HAP-1 (cell line): ENCODE data around the gene AADAC.
"Not testable (repeated sequence)": the region's sequence is repeated elsewhere in the genome, so short reads cannot be mapped to it uniquely, and the experiment has no call there.

ENCODE experiments used
- DNase-seq, 2 experiments: peaks; one replicate each; pipeline ENCODE4 v3.0.0-alpha.2; 2016 to 2020; ENCODE audit warnings: low spot score in 2 of 2
- H3K27me3 ChIP-seq: fragments of 250-450 bp; sonication (Bioruptor Pico); 2 replicates; pipeline ENCODE4 v1.5.1; 2020; ENCODE audit warnings: low read depth, mild to moderate bottlenecking, moderate library complexity
- H3K36me3 ChIP-seq: fragments of 250-450 bp; sonication (Bioruptor Pico); replicated peaks from 2 replicates; pipeline ENCODE4 v1.5.1; 2020; ENCODE audit warnings: mild to moderate bottlenecking
- H3K4me1 ChIP-seq: fragments of 250-450 bp; sonication (Bioruptor Pico); 2 replicates; pipeline ENCODE4 v1.5.1; 2020; ENCODE audit warnings: mild to moderate bottlenecking
- H3K4me3 ChIP-seq: fragments of 250-450 bp; sonication (Bioruptor Pico); 2 replicates; pipeline ENCODE4 v1.5.1; 2020; ENCODE audit warnings: mild to moderate bottlenecking, moderate library complexity
- H3K9me3 ChIP-seq: fragments of 250-450 bp; sonication (Bioruptor Pico); 2 replicates; pipeline ENCODE4 v1.5.1; 2020; ENCODE audit warnings: mild to moderate bottlenecking, moderate library complexity
- in situ Hi-C: fragments of 300-500 bp; cut with MboI; formaldehyde crosslinking; loops from 3 replicates; pipeline ENCODE4 v1.14.3; 2020; ENCODE audit warnings: low sequenced_read_pairs, inconsistent platforms, mixed read lengths

Gene AADAC

DNA sequence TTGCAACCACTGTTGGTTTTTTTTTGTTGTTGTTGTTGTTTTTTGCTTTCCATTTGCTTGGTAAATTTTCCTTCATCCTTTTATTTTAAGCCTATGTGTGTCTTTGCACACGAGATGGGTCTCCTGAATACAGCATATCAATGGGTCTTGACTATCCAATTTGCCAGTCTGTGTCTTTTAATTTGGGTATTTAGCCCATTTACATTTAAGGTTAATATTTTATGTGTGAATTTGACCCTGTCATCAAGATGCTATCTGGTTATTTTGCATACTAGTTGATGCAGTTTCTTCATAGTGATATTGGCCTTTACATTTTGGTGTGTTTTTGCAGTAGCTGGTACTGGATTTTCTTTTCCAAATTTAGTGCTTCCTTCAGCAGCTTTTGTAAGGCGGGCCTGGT is 36.1 kb downstream of the AADAC start:
- H3K4me3 ChIP-seq, H3K4me1 ChIP-seq, DNase-seq, H3K27me3 ChIP-seq, H3K9me3 ChIP-seq, H3K36me3 ChIP-seq, in situ Hi-C loops: not testable (repeated sequence)

GRCh38 chr3:151852074-151852811 is 38.3 kb downstream of the AADAC start:
- Histone ChIP-seq H3K4me1 (no peaks in the 10 kb centered on the region), H3K9me3 (no peaks in the 10 kb centered on the region), H3K27me3 (no peaks in the 10 kb centered on the region), H3K4me3 (no peak overlapping the region), H3K36me3 (no peaks in the 10 kb centered on the region)
- in situ Hi-C loops: no loop called here
- no peak for DNase-seq

- DNase-seq: no peak
- in situ Hi-C loops: no loop called here
- Histone ChIP-seq H3K4me1 (no peaks in the 10 kb centered on the region), H3K4me3 (no peak overlapping the region), H3K9me3 (no peaks in the 10 kb centered on the region), H3K27me3 (no peaks in the 10 kb centered on the region), H3K36me3 (no peaks in the 10 kb centered on the region)
These were observed 42.2 kb downstream of the AADAC start for GRCh38 chr3:151856118-151856517.

- no peak for DNase-seq
- in situ Hi-C loops: no loop called here
- Histone ChIP-seq H3K36me3 (no peaks in the 10 kb centered on the region), H3K9me3 (no peaks in the 10 kb centered on the region), H3K27me3 (no peaks in the 10 kb centered on the region), H3K4me3 (no peak overlapping the region), H3K4me1 (no peaks in the 10 kb centered on the region)
These were observed 42.7 kb downstream of the AADAC start for GRCh38 chr3:151856641-151857040.

- no peaks in the 10 kb centered on the region for H3K9me3 ChIP-seq
- in situ Hi-C loops: no loop called here
These were observed 45.3 kb downstream of the AADAC start for GRCh38 chr3:151859233-151859673.

GRCh38 chr3:151859905-151860304 is 46.0 kb downstream of the AADAC start:
- H3K9me3 ChIP-seq: no peaks in the 10 kb centered on the region
- H3K36me3 ChIP-seq: no peaks in the 10 kb centered on the region
- in situ Hi-C loops: no loop called here
- H3K4me3 ChIP-seq: no peak overlapping the region
- H3K27me3 ChIP-seq: no peaks in the 10 kb centered on the region
- H3K4me1 ChIP-seq: no peaks in the 10 kb centered on the region
- no peak for DNase-seq

More at GRCh38 chr3:151859233-151859673, 45.3 kb downstream of the AADAC start:
- no peak overlapping the region for H3K4me3 ChIP-seq
- H3K4me1 ChIP-seq: no peaks in the 10 kb centered on the region
- H3K27me3 ChIP-seq: no peaks in the 10 kb centered on the region
- no peaks in the 10 kb centered on the region for H3K36me3 ChIP-seq
- no peak for DNase-seq

GRCh38 chr3:151863611-151864010 is 49.7 kb downstream of the AADAC start:
- in situ Hi-C loops: no loop called here
- Histone ChIP-seq H3K36me3 (no peaks in the 10 kb centered on the region), H3K4me1 (no peaks in the 10 kb centered on the region), H3K27me3 (no peaks in the 10 kb centered on the region), H3K4me3 (no peak overlapping the region), H3K9me3 (no peaks in the 10 kb centered on the region)
- DNase-seq: no peak

DNA sequence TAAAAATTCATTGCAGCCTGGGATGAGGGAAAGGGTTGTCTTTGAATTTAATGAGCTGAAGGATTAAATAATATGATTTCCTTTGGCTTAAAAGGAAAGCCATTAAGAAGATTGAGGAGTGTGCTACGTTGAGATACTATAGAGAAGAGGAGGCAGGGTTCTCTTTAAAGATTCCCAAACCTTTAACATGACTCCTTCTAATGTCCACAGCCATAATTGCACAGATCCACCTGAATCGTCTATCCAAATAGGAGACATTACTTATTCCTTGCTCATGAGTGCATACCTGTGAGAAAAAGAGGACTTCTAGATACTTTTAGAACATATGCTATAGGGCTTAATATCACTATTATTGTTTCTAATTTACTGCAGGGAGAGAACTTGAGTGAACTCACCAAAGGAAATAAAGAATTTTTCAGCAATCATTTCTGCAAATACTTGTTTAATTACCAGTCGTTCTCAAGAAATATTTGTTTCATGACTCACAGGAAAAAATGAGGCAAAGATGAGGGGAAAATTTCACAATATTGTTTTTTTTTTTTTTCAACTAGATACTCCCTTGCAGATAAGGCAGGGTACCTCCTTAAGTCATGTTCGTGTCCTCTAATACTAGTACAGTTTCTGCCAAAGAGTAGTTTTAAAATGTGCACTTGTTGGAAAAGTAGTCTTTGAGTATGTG is 50.6 kb downstream of the AADAC start:
- H3K9me3 ChIP-seq: no peaks in the 10 kb centered on the region
- H3K27me3 ChIP-seq: no peaks in the 10 kb centered on the region
- no peak for DNase-seq
- no peak overlapping the region for H3K4me3 ChIP-seq
- no peaks in the 10 kb centered on the region for H3K36me3 ChIP-seq
- in situ Hi-C loops: no loop called here
- H3K4me1 ChIP-seq: no peaks in the 10 kb centered on the region

- Histone ChIP-seq H3K4me3 (no peak overlapping the region), H3K4me1 (no peaks in the 10 kb centered on the region; the same call in 1 of the 2 replicates), H3K9me3 (no peaks in the 10 kb centered on the region), H3K36me3 (no peaks in the 10 kb centered on the region), H3K27me3 (no peaks in the 10 kb centered on the region)
- in situ Hi-C loops: no loop called here
- DNase-seq: no peak
These were observed 52.9 kb downstream of the AADAC start for GRCh38 chr3:151866711-151867410.

DNA sequence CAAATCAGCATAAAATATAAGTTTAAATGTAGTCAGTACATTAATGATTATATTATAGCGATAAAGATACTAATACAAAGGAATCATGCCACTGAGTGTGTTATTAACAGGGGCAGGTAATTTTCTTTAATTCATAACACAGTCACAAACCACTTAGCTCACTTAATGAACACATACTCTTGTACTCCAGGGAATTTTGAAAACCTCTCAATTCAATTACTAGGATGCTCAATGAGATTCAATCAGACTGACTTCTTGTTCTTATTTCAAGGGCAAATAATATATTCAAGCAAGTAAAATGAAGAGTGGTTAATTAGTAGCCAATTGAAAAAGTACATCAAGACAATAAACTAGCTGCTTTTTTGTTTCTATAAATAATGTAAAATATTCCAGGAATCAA is 53.8 kb downstream of the AADAC start:
- Histone ChIP-seq H3K9me3 (no peaks in the 10 kb centered on the region), H3K36me3 (no peaks in the 10 kb centered on the region), H3K27me3 (no peaks in the 10 kb centered on the region), H3K4me1 (no peaks in the 10 kb centered on the region; the same call in 1 of the 2 replicates), H3K4me3 (no peak overlapping the region)
- in situ Hi-C loops: no loop called here
- DNase-seq: no peak

- H3K4me1 ChIP-seq: no peaks in the 10 kb centered on the region; the same call in 1 of the 2 replicates
- H3K9me3 ChIP-seq: no peaks in the 10 kb centered on the region
- no peak overlapping the region for H3K4me3 ChIP-seq
- no peaks in the 10 kb centered on the region for H3K27me3 ChIP-seq
- in situ Hi-C loops: no loop called here
- H3K36me3 ChIP-seq: no peaks in the 10 kb centered on the region
- DNase-seq: no peak
These were observed 55.3 kb downstream of the AADAC start for GRCh38 chr3:151869181-151869580.

- in situ Hi-C loops: no loop called here
- DNase-seq: no peak
- Histone ChIP-seq H3K9me3 (no peaks in the 10 kb centered on the region), H3K4me1 (no peaks in the 10 kb centered on the region; the same call in 1 of the 2 replicates), H3K36me3 (no peaks in the 10 kb centered on the region), H3K27me3 (no peaks in the 10 kb centered on the region), H3K4me3 (no peak overlapping the region)
These were observed 57.9 kb downstream of the AADAC start for GRCh38 chr3:151871639-151872468.

DNA sequence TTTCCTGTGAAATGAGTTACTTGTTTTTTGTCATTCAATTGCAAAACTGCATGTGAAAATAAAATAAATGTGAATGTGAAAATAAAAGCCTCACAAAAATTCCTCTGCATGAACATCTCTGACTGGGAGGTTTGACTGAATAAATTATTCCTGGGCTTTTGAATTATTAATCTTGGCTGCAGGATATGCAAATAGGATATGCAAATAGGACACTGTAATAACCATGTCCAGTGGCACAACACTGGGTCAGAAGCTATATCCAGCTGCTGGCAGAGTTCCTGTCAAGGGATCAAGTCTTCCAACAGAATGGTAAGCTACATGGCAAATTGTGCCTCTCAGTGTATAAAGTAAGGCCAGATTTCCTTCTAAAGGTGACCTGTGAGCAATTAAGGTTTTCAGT is 59.5 kb downstream of the AADAC start, which contains the start of gene SUCNR1:
TSS of gene SUCNR1 (plus strand) at position 246 of the 400 bp plus-strand sequence. CDS start 6,250 bp downstream, outside the sequence.
- H3K36me3 ChIP-seq: no peaks in the 10 kb centered on the region
- H3K9me3 ChIP-seq: no peaks in the 10 kb centered on the region
- DNase-seq: no peak
- H3K4me3 ChIP-seq: no peak within 1 kb of the TSS
- H3K4me1 ChIP-seq: no peaks in the 10 kb centered on the region; the same call in 1 of the 2 replicates
- H3K27me3 ChIP-seq: no peaks in the 10 kb centered on the region; the same call in 1 of the 2 replicates
- in situ Hi-C loops: no loop called here
